H1 (cell line): ENCODE measurements around the gene H1-8. TPM values are rescaled to one million over a fixed set of nuclear protein-coding genes. Genes with fewer than 3 reads are reported as not detected.
A peak's percentile ranks its signal among the peaks of the same experiment; 100 is the strongest.

Source experiments
- CTCF ChIA-PET: fragments of 300-600 bp; sonication (Branson Sonifier 250); formaldehyde crosslinking; loops from one replicate; lab custom pipeline; 2021; ENCODE audit not compliant: partially characterized antibody; lab: Charles Lee
- POLR2A ChIA-PET: fragments of 300-600 bp; sonication (Branson Sonifier 250); formaldehyde crosslinking; loops from one replicate; lab custom pipeline; 2021; ENCODE audit warnings: inconsistent platforms; ENCODE audit not compliant: partially characterized antibody; lab: Charles Lee
- DNase-seq, 2 experiments: peaks; one replicate each; pipeline versions ENCODE4 v3.0.0 to v3.0.0-alpha.2; 2010 to 2022; ENCODE audit warnings: low spot score in 2 of 2, low read depth in 1 of 2, mixed read lengths in 1 of 2
- FAIRE-seq: peaks from 2 replicates; lab custom pipeline; 2011; peaks lifted over from hg19 to GRCh38; lab: Jason Lieb, UNC
- H2AFZ ChIP-seq: 2 replicates; pipeline ENCODE4 v1.8.1; 2012; ENCODE audit warnings: low read length, inconsistent platforms
- H2AK5ac ChIP-seq: 2 replicates; pipeline ENCODE4 v1.6.1; 2013; ENCODE audit warnings: low read depth, low read length
- H2BK120ac ChIP-seq: replicated peaks from 2 replicates; pipeline ENCODE3; 2013; ENCODE audit warnings: low read depth, low read length, inconsistent platforms
- H2BK12ac ChIP-seq: 2 replicates; pipeline ENCODE4 v1.6.1; 2013; ENCODE audit warnings: low read depth, low read length
- H2BK15ac ChIP-seq: 2 replicates; pipeline ENCODE4 v1.6.1; 2013; ENCODE audit warnings: low read length
- H2BK20ac ChIP-seq: 2 replicates; pipeline ENCODE4 v1.6.1; 2013; ENCODE audit warnings: low read length
- H2BK5ac ChIP-seq: 2 replicates; pipeline ENCODE4 v1.6.1; 2013; ENCODE audit warnings: low read depth, low read length
- H3K14ac ChIP-seq: 2 replicates; pipeline ENCODE4 v1.6.1; 2013; ENCODE audit warnings: inconsistent platforms; ENCODE audit not compliant: insufficient read length
- H3K18ac ChIP-seq: 2 replicates; pipeline ENCODE4 v1.6.1; 2013; ENCODE audit warnings: low read length; ENCODE audit errors: extremely low read depth
- H3K23ac ChIP-seq: 2 replicates; pipeline ENCODE4 v1.6.1; 2013; ENCODE audit warnings: inconsistent platforms; ENCODE audit not compliant: insufficient read length
- H3K23me2 ChIP-seq: 2 replicates; pipeline ENCODE4 v1.6.1; 2013; ENCODE audit warnings: low read depth, low read length
- H3K27ac ChIP-seq: 2 replicates; pipeline ENCODE4 v1.6.1; 2011; ENCODE audit warnings: low read depth, low read length, inconsistent platforms
- H3K27me3 ChIP-seq, 4 experiments: replicated peaks in 1 of 4; 1 replicate in 1 of 4; 2 replicates in 3 of 4; pipeline versions ENCODE4 v1.6.1 to v1.8.1; 2011 to 2013; ENCODE audit warnings: low read length in 3 of 4, mild to moderate bottlenecking in 3 of 4, inconsistent platforms in 2 of 4, mixed read lengths in 2 of 4, moderate library complexity in 1 of 4; ENCODE audit not compliant: control insufficient read depth in 3 of 4, insufficient read depth in 3 of 4; ENCODE audit errors: extremely low read depth in 1 of 4
- H3K36me3 ChIP-seq, 4 experiments: 2 replicates each; pipeline versions ENCODE4 v1.6.1 to v1.8.1; 2011 to 2013; ENCODE audit warnings: mild to moderate bottlenecking in 4 of 4, low read length in 3 of 4, moderate library complexity in 2 of 4, control low read depth in 1 of 4, inconsistent platforms in 1 of 4; ENCODE audit not compliant: insufficient read depth in 4 of 4, control insufficient read depth in 2 of 4
- H3K4ac ChIP-seq: replicated peaks from 2 replicates; pipeline ENCODE3; 2013; ENCODE audit warnings: low read length, low read depth, mixed read lengths, inconsistent platforms; ENCODE audit not compliant: insufficient read length
- H3K4me1 ChIP-seq, 4 experiments: replicated peaks in 1 of 4; 1 replicate in 1 of 4; 2 replicates in 3 of 4; pipeline versions ENCODE4 v1.6.1 to v1.8.1; 2011 to 2013; ENCODE audit warnings: low read length in 3 of 4, inconsistent platforms in 2 of 4, mixed read lengths in 1 of 4; ENCODE audit not compliant: insufficient read depth in 4 of 4, control insufficient read depth in 3 of 4
- H3K4me2 ChIP-seq, 2 experiments: 2 replicates each; pipeline versions ENCODE4 v1.6.1 to v1.8.1; 2011 to 2013; ENCODE audit warnings: low read depth in 2 of 2, low read length in 2 of 2, control low read depth in 1 of 2, inconsistent platforms in 1 of 2, mild to moderate bottlenecking in 1 of 2; ENCODE audit not compliant: insufficient read depth in 1 of 2
- H3K4me3 ChIP-seq, 4 experiments: fragments of 200-600, 300-600 bp in 1 of 4; sonication (generic), shearing (Covaris generic), sonication (Bioruptor Twin) in 1 of 4; 2 replicates each; pipeline versions ENCODE4 v1.5.1 to v1.8.1; 2011 to 2016; ENCODE audit warnings: low read length in 4 of 4, low read depth in 3 of 4, control low read depth in 2 of 4, inconsistent platforms in 2 of 4, mild to moderate bottlenecking in 2 of 4, mixed read lengths in 1 of 4, moderate library complexity in 1 of 4; ENCODE audit not compliant: insufficient read depth in 2 of 4; ENCODE audit errors: extremely low read depth in 1 of 4
- H3K56ac ChIP-seq: replicated peaks from 2 replicates; pipeline ENCODE3; 2013; ENCODE audit warnings: low read depth, mild to moderate bottlenecking, mixed read lengths, low read length, inconsistent platforms; ENCODE audit not compliant: insufficient read length
- H3K79me1 ChIP-seq: 2 replicates; pipeline ENCODE4 v1.6.1; 2013; ENCODE audit warnings: low read depth, low read length, control low read depth
- H3K79me2 ChIP-seq, 2 experiments: 2 replicates each; pipeline versions ENCODE4 v1.6.1 to v1.8.1; 2012 to 2013; ENCODE audit warnings: low read length in 2 of 2, mild to moderate bottlenecking in 2 of 2, inconsistent platforms in 1 of 2; ENCODE audit not compliant: insufficient read depth in 2 of 2, control insufficient read depth in 1 of 2
- H3K9ac ChIP-seq, 4 experiments: replicated peaks in 1 of 4; 1 replicate in 1 of 4; 2 replicates in 3 of 4; pipeline versions ENCODE4 v1.6.1 to v1.8.1; 2011 to 2013; ENCODE audit warnings: low read depth in 3 of 4, low read length in 3 of 4, control low read depth in 2 of 4, mild to moderate bottlenecking in 2 of 4, moderate library complexity in 2 of 4, inconsistent platforms in 1 of 4; ENCODE audit errors: extremely low read depth in 1 of 4
- H3K9me3 ChIP-seq, 2 experiments: 2 replicates each; pipeline versions ENCODE4 v1.6.1 to v1.8.1; 2012 to 2013; ENCODE audit warnings: mild to moderate bottlenecking in 2 of 2, moderate library complexity in 2 of 2, control low read depth in 1 of 2, inconsistent platforms in 1 of 2, low read depth in 1 of 2, low read length in 1 of 2, mixed read lengths in 1 of 2; ENCODE audit not compliant: insufficient read depth in 2 of 2
- H4K20me1 ChIP-seq, 2 experiments: replicated peaks in 1 of 2; 2 replicates each; pipeline versions ENCODE3 to v1.8.1; 2011 to 2013; ENCODE audit warnings: inconsistent platforms in 2 of 2, low read length in 2 of 2, mild to moderate bottlenecking in 1 of 2; ENCODE audit not compliant: insufficient read depth in 2 of 2, control insufficient read depth in 1 of 2
- H4K5ac ChIP-seq: 2 replicates; pipeline ENCODE4 v1.6.1; 2013; ENCODE audit warnings: low read length, low read depth, mixed read lengths, inconsistent platforms; ENCODE audit not compliant: insufficient read length
- H4K8ac ChIP-seq: 2 replicates; pipeline ENCODE4 v1.8.0; 2013; ENCODE audit warnings: mild to moderate bottlenecking, moderate library complexity, low read length, inconsistent platforms; ENCODE audit not compliant: insufficient read depth; ENCODE audit errors: extremely low read depth
- H4K91ac ChIP-seq: replicated peaks from 2 replicates; pipeline ENCODE3; 2013; ENCODE audit warnings: low read length, mixed read lengths, inconsistent platforms; ENCODE audit not compliant: insufficient read length
- BCL11A ChIP-seq, 2 experiments: IDR thresholded peaks; one replicate each; pipeline ENCODE4 v1.6.1; 2011; ENCODE audit warnings: low read depth in 2 of 2, low read length in 2 of 2, mild to moderate bottlenecking in 2 of 2
- BRCA1 ChIP-seq: IDR thresholded peaks from 2 replicates; pipeline ENCODE4 v1.6.1; 2012; ENCODE audit warnings: low read depth, low read length, improper control_type of control experiment
- CTCF ChIP-seq, 3 experiments: IDR thresholded peaks; 1 replicate in 2 of 3; 2 replicates in 1 of 3; pipeline versions ENCODE4 v1.5.1 to v1.6.1; 2011; ENCODE audit warnings: low read length in 3 of 3, mild to moderate bottlenecking in 3 of 3, inconsistent platforms in 2 of 3, low read depth in 1 of 3, moderate library complexity in 1 of 3; ENCODE audit not compliant: insufficient read depth in 1 of 3; ENCODE audit errors: control extremely low read depth in 1 of 3
- JUND ChIP-seq: IDR thresholded peaks from 2 replicates; pipeline ENCODE4 v1.6.1; 2011; ENCODE audit warnings: mild to moderate bottlenecking, improper control_type of control experiment, low read length
- PHF8 ChIP-seq: fragments of 200-600 bp; sonication (generic); conservative IDR thresholded peaks from 2 replicates; pipeline ENCODE4 v1.7.1; 2012; ENCODE audit warnings: low read depth, mild to moderate bottlenecking, inconsistent platforms, low read length, moderate library complexity
- RFX5 ChIP-seq: IDR thresholded peaks from 2 replicates; pipeline ENCODE4 v1.6.1; 2011; ENCODE audit warnings: low read depth, low read length, improper control_type of control experiment, borderline replicate concordance
- SIN3A ChIP-seq, 2 experiments: IDR thresholded peaks in 1 of 2; conservative IDR thresholded peaks in 1 of 2; 2 replicates each; pipeline ENCODE4 v1.6.1; 2011 to 2012; ENCODE audit warnings: low read length in 2 of 2, improper control_type of control experiment in 1 of 2, low read depth in 1 of 2, mild to moderate bottlenecking in 1 of 2
- SP1 ChIP-seq: IDR thresholded peaks from 2 replicates; pipeline ENCODE4 v1.6.1; 2011; ENCODE audit warnings: low read depth, low read length
- SRF ChIP-seq: IDR thresholded peaks from 2 replicates; pipeline ENCODE4 v1.6.1; 2011; ENCODE audit warnings: mild to moderate bottlenecking, low read depth, low read length, moderate library complexity
- SUZ12 ChIP-seq: fragments of 200-600 bp; sonication (generic); IDR thresholded peaks from 2 replicates; pipeline ENCODE4 v1.6.1; 2012; ENCODE audit warnings: mild to moderate bottlenecking, inconsistent platforms, low read length, moderate library complexity, mixed read lengths
- TEAD4 ChIP-seq: IDR thresholded peaks from 2 replicates; pipeline ENCODE4 v1.6.1; 2012; ENCODE audit warnings: low read depth, low read length, inconsistent platforms, mixed read lengths
- WGBS, 2 experiments: shearing (Covaris generic) in 1 of 2; methylation state at CpG; one replicate each; pipeline versions ENCODE4 v1.1.6 to v1.1.7; 2013 to 2015; ENCODE audit warnings: low lambda C conversion rate in 2 of 2, mixed read lengths in 2 of 2, inconsistent platforms in 1 of 2, low coverage in 1 of 2, missing lambda C conversion rate in 1 of 2; ENCODE audit not compliant: insufficient replicate concordance in 2 of 2, insufficient coverage in 1 of 2, insufficient read length in 1 of 2; ENCODE audit errors: extremely low coverage in 1 of 2, missing lambda C conversion rate in 1 of 2; 5-methylcytosine and 5-hydroxymethylcytosine counted together
- polyA plus RNA-seq, 7 experiments: library from polyadenylated mRNA; depleted of rRNA in 3 of 7; stranded (reverse) in 5 of 7; unstranded in 2 of 7; fragments of >200 nt in 5 of 7; fragments of 200-250 nt in 2 of 7; gene quantifications; 1 replicate in 5 of 7; 2 replicates in 1 of 7; 4 replicates in 1 of 7; pipeline versions ENCODE4 v1.2.1 to v1.2.3, GENCODE V29; 2011 to 2013; ENCODE audit warnings: missing spikeins in 2 of 7, mixed read lengths in 2 of 7
- total RNA-seq: library from RNA; stranded (reverse); fragmentation: NEBNext Ultra II Directional; extraction: Animal tissue kit (Norgen Biotek cat#: 25700); gene quantifications from 2 replicates; pipeline ENCODE4 v1.2.1, GENCODE V29; 2021

The H1-8 gene
- total and polyA plus RNA-seq, 2 of the 8 experiments (the other 6 are each of a cell fraction or from before 2014, with no cell fraction given), result not detected

- Histone ChIP-seq H3K23me2 (no peaks in the 10 kb centered on the region), H3K56ac (no peak overlapping the region), H4K8ac (no peak overlapping the region), H3K14ac (no peak overlapping the region), H3K79me1 (no peaks in the 10 kb centered on the region), H2AK5ac (no peak overlapping the region), H3K27me3 (no peaks in the 10 kb centered on the region), H3K9ac (no peak overlapping the region), H2BK5ac (peak overlapping the region; percentile 0; the same call in 1 of the 2 replicates), H3K9me3 (no peaks in the 10 kb centered on the region), H3K79me2 (no peaks in the 10 kb centered on the region), H4K20me1 (no peaks in the 10 kb centered on the region), H4K5ac (no peak overlapping the region), H2BK20ac (no peak overlapping the region), H3K36me3 (peaks cover 0 to 2% (median 0%) of the 10 kb centered on the region in 4 experiments; a peak in 2 of 8 replicates), H2BK120ac (no peak overlapping the region), H2BK12ac (no peak overlapping the region), H3K4ac (no peak overlapping the region), H3K4me2 (no peak overlapping the region), H2AFZ (no peak overlapping the region), H4K91ac (no peak overlapping the region), H3K27ac (no peak overlapping the region), H3K23ac (no peak overlapping the region), H3K18ac (no peak overlapping the region), H3K4me3 (no peak overlapping the region), H2BK15ac (no peak overlapping the region), H3K4me1 (no peaks in the 10 kb centered on the region)
- WGBS, 2 experiments, result 95% methylated on average over 10 of the region's 10 CpGs; no CpG with 5 or more reads in 1 of the 2 experiments
- no peak for DNase-seq
- FAIRE-seq, result no peak
- POLR2A ChIA-PET, result interaction anchor here (1.2 to 1.5 kb wide), 2 partner anchors 12 to 21 kb away, joined by 3 to 5 read pairs; no protein-coding TSS in a partner anchor
- CTCF ChIA-PET, result interaction anchor here (0.7 to 1.9 kb wide), 7 partner anchors 9 to 420 kb away, joined by 3 to 8 read pairs (median 5); partner anchors contain the start of gene RHO
- TF ChIP-seq TEAD4 (no peak), BCL11A (IDR thresholded peaks at IDR 0.05; ENCODE audit: low read depth in 2 of 2, low read length in 2 of 2) (no peak), PHF8 (no peak), SRF (no peak), CTCF (IDR thresholded peaks at IDR 0.05; ENCODE audit: control extremely low read depth in 1 of 3, insufficient read depth in 1 of 3, low read depth in 1 of 3, low read length in 3 of 3) (no peak), SP1 (no peak), BRCA1 (no peak), SIN3A (conservative IDR thresholded peaks at IDR 0.05 in 1 of 2, IDR thresholded peaks at IDR 0.05 in 1 of 2; ENCODE audit: low read depth in 1 of 2, low read length in 2 of 2) (no peak), RFX5 (no peak), SUZ12 (no peak), JUND (no peak)
Measured at GRCh38 chr3:129514110-129514509, 28.9 kb upstream of the H1-8 start.
